ENCODE data around the gene PLAAT4.

Gene PLAAT4

GRCh38 chr11:63586451-63587166 is 50.0 kb downstream of the PLAAT4 start:
- Histone ChIP-seq H3K36me3 (ENCODE audit: control insufficient read depth, insufficient read depth, low read length) (no peaks in the 10 kb centered on the region; the same call in 1 of the 2 replicates), H3K4me3 (replicated peaks; ENCODE audit: low read depth, low read length) (no peak overlapping the region), H3K27me3 (replicated peaks; ENCODE audit: control insufficient read depth, insufficient read depth, low read length) (no peaks in the 10 kb centered on the region)
- no peak for TF ChIP-seq CTCF (IDR thresholded peaks at IDR 0.05; ENCODE audit: insufficient read depth, low read length, poor library complexity, severe bottlenecking)
- DNase-seq (ENCODE audit: extremely low read depth, insufficient read length), result no peak

DNA sequence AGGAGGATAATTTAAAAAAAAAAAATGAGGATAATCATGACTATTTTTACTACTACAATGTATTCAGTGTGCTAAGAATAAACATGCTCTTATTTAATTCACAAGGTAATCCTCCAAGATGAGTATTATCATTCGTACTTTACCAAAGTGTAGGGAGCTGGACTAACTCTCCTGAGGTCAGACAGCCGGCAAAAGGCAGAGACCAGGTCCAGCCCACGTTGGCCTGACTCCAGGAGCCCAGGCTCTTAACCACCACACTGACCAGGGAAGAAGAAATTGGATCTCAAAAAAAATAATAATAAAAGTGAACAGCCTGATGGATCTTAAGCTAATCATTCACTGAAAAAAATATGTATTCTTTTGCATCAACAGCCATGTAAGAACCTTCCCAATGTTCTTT is 52.4 kb downstream of the PLAAT4 start:
- TF ChIP-seq CTCF (IDR thresholded peaks at IDR 0.05; ENCODE audit: insufficient read depth, low read length, poor library complexity, severe bottlenecking), result no peak
- no peak overlapping the region for H3K4me3 ChIP-seq (replicated peaks; ENCODE audit: low read depth, low read length)
- no peaks in the 10 kb centered on the region for H3K27me3 ChIP-seq (replicated peaks; ENCODE audit: control insufficient read depth, insufficient read depth, low read length)
- H3K36me3 ChIP-seq (ENCODE audit: control insufficient read depth, insufficient read depth, low read length), result no peaks in the 10 kb centered on the region; the same call in 1 of the 2 replicates
- no peak for DNase-seq (ENCODE audit: extremely low read depth, insufficient read length)

DNA sequence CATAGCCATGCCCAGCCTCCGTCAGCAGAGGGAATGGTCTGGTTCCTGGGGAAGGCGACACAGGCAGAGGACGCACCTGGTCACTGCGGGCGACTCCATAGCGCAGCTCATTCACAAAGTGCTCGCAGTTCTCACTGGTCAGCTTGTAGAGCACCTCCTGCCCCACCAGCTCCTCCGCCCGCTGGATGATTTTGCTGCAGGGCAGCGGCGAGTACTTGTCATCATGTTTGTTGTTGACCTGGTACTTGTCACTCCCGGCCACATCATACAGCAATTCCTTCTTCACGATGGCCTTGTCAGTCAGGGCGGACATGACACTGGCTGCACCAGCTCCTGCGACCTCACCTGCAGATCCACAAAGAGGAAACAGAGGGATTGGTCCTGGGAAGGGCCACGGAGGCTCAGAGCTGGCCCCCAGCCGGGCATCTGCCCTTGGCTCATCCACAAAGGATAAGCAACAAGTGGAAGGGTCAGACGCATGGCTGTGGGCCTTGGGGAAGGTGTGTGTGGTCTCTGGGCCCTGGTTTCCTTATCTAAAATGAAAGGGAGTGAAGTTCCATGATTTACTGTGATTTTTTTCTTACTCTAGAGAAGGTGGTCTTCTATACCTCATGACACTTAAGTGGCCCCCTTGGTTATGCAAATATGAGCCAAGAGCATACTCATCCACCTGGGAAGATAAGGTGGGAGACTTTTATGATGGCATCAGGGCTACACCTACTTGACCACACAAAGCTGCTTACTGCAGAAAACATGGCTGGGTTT is 53.6 kb downstream of the PLAAT4 start:
- no peaks in the 10 kb centered on the region; the same call in 1 of the 2 replicates for H3K36me3 ChIP-seq (ENCODE audit: control insufficient read depth, insufficient read depth, low read length)
- DNase-seq (ENCODE audit: extremely low read depth, insufficient read length), result no peak
- no peak overlapping the region for H3K4me3 ChIP-seq (replicated peaks; ENCODE audit: low read depth, low read length)
- H3K27me3 ChIP-seq (replicated peaks; ENCODE audit: control insufficient read depth, insufficient read depth, low read length), result no peaks in the 10 kb centered on the region
- TF ChIP-seq CTCF (IDR thresholded peaks at IDR 0.05; ENCODE audit: insufficient read depth, low read length, poor library complexity, severe bottlenecking), result no peak

DNA sequence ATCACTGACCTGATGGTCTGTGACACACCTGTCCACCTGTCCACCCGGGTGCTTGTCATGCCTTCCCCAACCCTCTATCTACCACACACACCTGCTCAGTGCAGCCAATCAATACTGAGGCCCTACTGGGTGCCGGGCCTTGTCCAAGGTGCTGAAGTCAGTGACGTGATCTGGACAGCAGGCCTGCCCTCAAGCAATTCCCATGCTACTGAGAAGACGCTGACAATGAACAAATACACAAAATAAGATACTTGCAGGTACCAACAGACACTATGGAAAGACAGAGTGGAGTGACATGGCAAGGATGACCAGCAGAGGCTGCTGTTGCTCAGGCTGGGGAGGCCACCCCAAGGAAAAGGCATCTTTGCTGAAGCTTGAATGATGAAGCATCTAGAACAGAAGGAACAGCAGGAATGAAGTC is 56.4 kb downstream of the PLAAT4 start:
- no peak for DNase-seq (ENCODE audit: extremely low read depth, insufficient read length)
- peak; percentile 83 for TF ChIP-seq CTCF (IDR thresholded peaks at IDR 0.05; ENCODE audit: insufficient read depth, low read length, poor library complexity, severe bottlenecking)
- Histone ChIP-seq H3K27me3 (replicated peaks; ENCODE audit: control insufficient read depth, insufficient read depth, low read length) (no peaks in the 10 kb centered on the region), H3K4me3 (replicated peaks; ENCODE audit: low read depth, low read length) (no peak overlapping the region), H3K36me3 (ENCODE audit: control insufficient read depth, insufficient read depth, low read length) (no peaks in the 10 kb centered on the region; the same call in 1 of the 2 replicates)

DNA sequence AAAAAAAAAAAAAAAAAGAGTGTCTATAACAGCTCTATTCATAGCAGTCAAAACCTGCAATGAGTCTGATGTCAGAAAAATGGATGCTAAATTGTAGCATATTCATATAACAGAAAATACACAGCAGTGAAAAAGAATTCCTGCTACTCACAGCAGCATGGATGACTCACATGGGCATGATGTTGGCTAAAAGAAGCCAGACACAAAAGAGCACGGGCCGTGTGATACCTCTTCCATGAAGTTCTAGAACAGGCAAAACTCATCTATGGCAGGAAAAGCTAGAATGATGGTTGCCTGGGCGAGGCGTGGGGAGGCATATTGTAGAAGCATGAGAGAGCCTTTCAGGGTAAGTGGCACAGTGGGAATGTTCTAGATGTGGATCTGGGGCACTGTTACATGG is 58.7 kb downstream of the PLAAT4 start:
- H3K4me3 ChIP-seq (replicated peaks; ENCODE audit: low read depth, low read length), result no peak overlapping the region
- no peak for TF ChIP-seq CTCF (IDR thresholded peaks at IDR 0.05; ENCODE audit: insufficient read depth, low read length, poor library complexity, severe bottlenecking)
- DNase-seq (ENCODE audit: extremely low read depth, insufficient read length), result no peak
- no peaks in the 10 kb centered on the region for H3K27me3 ChIP-seq (replicated peaks; ENCODE audit: control insufficient read depth, insufficient read depth, low read length)
- no peaks in the 10 kb centered on the region for H3K36me3 ChIP-seq (ENCODE audit: control insufficient read depth, insufficient read depth, low read length)

All from GM06990 (cell line).